B cell (primary cell): ENCODE measurements around the gene MEIOB. TPM values are rescaled to one million over a fixed set of nuclear protein-coding genes. Genes with fewer than 3 reads are reported as not detected.

Experiments
- ATAC-seq: fragments of 200-7000 bp; cut with Tn5 transposase; one replicate; pipeline ENCODE4 v1.10.0; 2021; ENCODE audit warnings: low read depth, mild to moderate bottlenecking, moderate number of reproducible peaks, moderate library complexity
- CTCF ChIA-PET: fragments of 350-600 bp; sonication (Branson Sonifier 250); formaldehyde crosslinking; loops from one replicate; lab custom pipeline; 2021; ENCODE audit warnings: antibody characterized with exemption, inconsistent platforms; lab: Charles Lee
- POLR2A ChIA-PET: fragments of 350-600 bp; sonication (Branson Sonifier 250); formaldehyde crosslinking; loops from one replicate; lab custom pipeline; 2021; ENCODE audit warnings: antibody characterized with exemption; lab: Charles Lee
- DNase-seq: peaks from one replicate; pipeline ENCODE4 v3.0.0; 2013
- H2AFZ ChIP-seq: 2 replicates; pipeline ENCODE4 v1.6.1; 2012; ENCODE audit warnings: mild to moderate bottlenecking, low read depth, low read length; ENCODE audit not compliant: insufficient read depth, poor library complexity, severe bottlenecking
- H3K27ac ChIP-seq, 2 donors: 1 replicate in 1 of 2; 2 replicates in 1 of 2; pipeline ENCODE4 v1.5.1; 2012 to 2013; ENCODE audit warnings: low read length in 2 of 2, mild to moderate bottlenecking in 2 of 2, moderate library complexity in 1 of 2
- H3K27me3 ChIP-seq, 4 experiments: fragments of 200-600 bp in 1 of 4; sonication (generic) in 1 of 4; replicated peaks in 1 of 4; 1 replicate in 2 of 4; 2 replicates in 2 of 4; pipeline versions ENCODE4 v1.6.1 to v1.7.0; 2013 to 2016; ENCODE audit warnings: low read length in 3 of 4, mild to moderate bottlenecking in 2 of 4, mixed read lengths in 1 of 4, moderate library complexity in 1 of 4; ENCODE audit not compliant: insufficient read depth in 4 of 4, control insufficient read depth in 3 of 4; ENCODE audit errors: control extremely low read depth in 1 of 4
- H3K36me3 ChIP-seq, 2 experiments: replicated peaks in 1 of 2; 1 replicate in 1 of 2; 2 replicates in 1 of 2; pipeline versions ENCODE4 v1.6.1 to v1.7.1; 2013; ENCODE audit warnings: low read length in 1 of 2; ENCODE audit not compliant: insufficient read depth in 2 of 2, control insufficient read depth in 1 of 2; ENCODE audit errors: control extremely low read depth in 1 of 2, extremely low read depth in 1 of 2
- H3K4me1 ChIP-seq, 2 donors: fragments of 200-600 bp in 1 of 2; sonication (generic) in 1 of 2; 1 replicate in 1 of 2; 2 replicates in 1 of 2; pipeline versions ENCODE4 v1.5.1 to v1.6.1; 2013 to 2017; ENCODE audit warnings: low read length in 2 of 2; ENCODE audit not compliant: control insufficient read depth in 2 of 2, insufficient read depth in 2 of 2
- H3K4me2 ChIP-seq: replicated peaks from 2 replicates; pipeline ENCODE3; 2012; ENCODE audit warnings: mild to moderate bottlenecking, low read depth, low read length; ENCODE audit not compliant: poor library complexity, severe bottlenecking
- H3K4me3 ChIP-seq, 5 experiments: fragments of 200-600 bp in 1 of 5; sonication (generic) in 1 of 5; 1 replicate in 3 of 5; 2 replicates in 2 of 5; pipeline versions ENCODE4 v1.5.1 to v1.7.0; 2011 to 2016; ENCODE audit warnings: low read length in 4 of 5, mild to moderate bottlenecking in 4 of 5, low read depth in 2 of 5, control low read depth in 1 of 5, moderate library complexity in 1 of 5; ENCODE audit not compliant: insufficient read depth in 1 of 5; ENCODE audit errors: control extremely low read depth in 1 of 5, extremely low read depth in 1 of 5
- H3K79me2 ChIP-seq: fragments of 200-600 bp; sonication (generic); one replicate; pipeline ENCODE4 v1.6.0; 2016; ENCODE audit warnings: low read length; ENCODE audit not compliant: control insufficient read depth, insufficient read depth
- H3K9ac ChIP-seq: fragments of 200-600 bp; sonication (generic); 2 replicates; pipeline ENCODE4 v1.6.1; 2017; ENCODE audit warnings: mild to moderate bottlenecking, low read length, moderate library complexity
- H3K9me3 ChIP-seq, 3 donors: one replicate each; pipeline versions ENCODE4 v1.6.1 to v1.7.1; 2013; ENCODE audit warnings: low read length in 2 of 3; ENCODE audit not compliant: control insufficient read depth in 2 of 3, insufficient read depth in 1 of 3; ENCODE audit errors: control extremely low read depth in 1 of 3
- H4K20me1 ChIP-seq: 2 replicates; pipeline ENCODE4 v1.6.0; 2012; ENCODE audit warnings: mild to moderate bottlenecking, low read length; ENCODE audit not compliant: insufficient read depth, control insufficient read depth, poor library complexity, severe bottlenecking
- H3K27ac Mint-ChIP-seq: one replicate; pipeline ENCODE4 v1.8.0; 2021; ENCODE audit warnings: mixed read lengths
- H3K27me3 Mint-ChIP-seq: one replicate; pipeline ENCODE4 v1.8.0; 2021; ENCODE audit warnings: mixed read lengths
- H3K4me1 Mint-ChIP-seq: one replicate; pipeline ENCODE4 v1.8.0; 2021; ENCODE audit warnings: mixed read lengths
- H3K4me3 Mint-ChIP-seq: one replicate; pipeline ENCODE4 v1.8.0; 2021; ENCODE audit warnings: mixed read lengths
- H3K9me3 Mint-ChIP-seq: one replicate; pipeline ENCODE4 v1.8.0; 2022; ENCODE audit warnings: mixed read lengths; ENCODE audit not compliant: insufficient read depth
- EZH2 ChIP-seq: IDR thresholded peaks from 2 replicates; pipeline ENCODE4 v1.6.1; 2012; ENCODE audit warnings: borderline replicate concordance, low read depth, mild to moderate bottlenecking, moderate library complexity, low read length; ENCODE audit not compliant: insufficient read depth, poor library complexity, severe bottlenecking
- WGBS: methylation state at CpG from one replicate; pipeline ENCODE4 v1.1.5; 2013; ENCODE audit warnings: missing lambda C conversion rate; ENCODE audit not compliant: insufficient coverage; 5-methylcytosine and 5-hydroxymethylcytosine counted together
- intact Hi-C: fragments of 100-400 bp; cut with micrococcal nuclease; formaldehyde crosslinking; loops from one replicate; pipeline ENCODE4 v1.10.0; 2022
- polyA plus RNA-seq: library from polyadenylated mRNA; depleted of rRNA; stranded (reverse); fragments of >200 nt; gene quantifications from 2 replicates; pipeline ENCODE4 v1.2.3, GENCODE V29; 2012
- total RNA-seq, 2 donors: library from RNA; stranded (reverse); fragments of 120-200 nt in 1 of 2; gene quantifications; 1 replicate in 1 of 2; 2 replicates in 1 of 2; pipeline versions ENCODE4 v1.2.3 to v1.2.4, GENCODE V29; 2013 to 2022
- TF ChIP-seq, protein P1 (sequence below): fragments of 200-600 bp; IDR thresholded peaks from one replicate; pipeline ENCODE4 v1.8.0; 2022; ENCODE audit warnings: antibody characterized with exemption, mild to moderate bottlenecking

MEIOB gene
- total and polyA plus RNA-seq, 2 donors (not counting 1 experiment from before 2014, with no cell fraction given) = not detected

DNA sequence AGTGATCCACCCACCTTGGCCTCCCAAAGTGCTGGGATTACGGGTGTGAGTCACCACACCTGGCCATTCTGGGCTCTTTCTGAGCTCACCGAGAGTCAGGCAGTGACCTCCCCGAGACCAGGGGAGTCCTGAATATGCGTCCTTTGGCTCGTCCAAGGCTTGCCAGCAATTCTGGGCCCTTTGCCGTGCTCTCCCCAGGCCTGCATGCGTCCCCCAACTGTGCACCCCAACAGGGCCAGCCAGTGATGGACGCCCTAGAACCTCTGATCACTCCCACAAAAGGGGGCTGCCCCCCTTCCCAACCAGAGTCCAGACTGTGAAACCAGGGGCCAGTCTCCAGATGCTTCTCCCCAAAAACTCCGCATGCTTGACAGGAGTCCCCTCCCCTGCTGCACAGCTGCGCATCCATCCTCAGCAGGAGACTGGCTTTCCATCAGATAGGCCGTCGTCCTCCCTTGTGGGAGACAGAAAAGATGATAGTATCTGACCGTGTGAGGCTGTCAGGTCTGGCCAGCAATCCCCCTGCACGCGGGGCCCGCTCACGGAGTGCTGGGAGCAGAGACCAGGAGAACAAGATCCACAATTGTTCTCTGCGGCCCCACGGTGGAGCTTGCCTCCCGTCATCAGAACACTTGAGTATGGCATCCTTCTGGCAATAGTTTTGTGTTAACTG is 30.7 kb upstream of the MEIOB start:
- Mint-ChIP-seq H3K4me3 (no peak overlapping the region), H3K9me3 (no peaks in the 10 kb centered on the region), H3K27ac (no peak overlapping the region), H3K4me1 (no peaks in the 10 kb centered on the region), H3K27me3 (peaks cover 11% of the 10 kb centered on the region)
- Histone ChIP-seq H3K9ac (no peak overlapping the region), H4K20me1 (no peaks in the 10 kb centered on the region), H3K9me3 (no peaks in the 10 kb centered on the region), H3K27ac (no peak overlapping the region), H3K4me1 (no peaks in the 10 kb centered on the region), H3K27me3 (peaks cover 0 to 5% (median 0%) of the 10 kb centered on the region in 4 experiments), H3K36me3 (no peaks in the 10 kb centered on the region), H3K4me2 (no peak overlapping the region), H3K79me2 (no peaks in the 10 kb centered on the region), H3K4me3 (no peak overlapping the region), H2AFZ (no peak overlapping the region)
- ChIA-PET CTCF (no interaction called here), POLR2A (no interaction called here)
- intact Hi-C loops = no loop called here
- ATAC-seq = no peak
- TF ChIP-seq EZH2 = no peak
- TF ChIP-seq, protein P1, sequence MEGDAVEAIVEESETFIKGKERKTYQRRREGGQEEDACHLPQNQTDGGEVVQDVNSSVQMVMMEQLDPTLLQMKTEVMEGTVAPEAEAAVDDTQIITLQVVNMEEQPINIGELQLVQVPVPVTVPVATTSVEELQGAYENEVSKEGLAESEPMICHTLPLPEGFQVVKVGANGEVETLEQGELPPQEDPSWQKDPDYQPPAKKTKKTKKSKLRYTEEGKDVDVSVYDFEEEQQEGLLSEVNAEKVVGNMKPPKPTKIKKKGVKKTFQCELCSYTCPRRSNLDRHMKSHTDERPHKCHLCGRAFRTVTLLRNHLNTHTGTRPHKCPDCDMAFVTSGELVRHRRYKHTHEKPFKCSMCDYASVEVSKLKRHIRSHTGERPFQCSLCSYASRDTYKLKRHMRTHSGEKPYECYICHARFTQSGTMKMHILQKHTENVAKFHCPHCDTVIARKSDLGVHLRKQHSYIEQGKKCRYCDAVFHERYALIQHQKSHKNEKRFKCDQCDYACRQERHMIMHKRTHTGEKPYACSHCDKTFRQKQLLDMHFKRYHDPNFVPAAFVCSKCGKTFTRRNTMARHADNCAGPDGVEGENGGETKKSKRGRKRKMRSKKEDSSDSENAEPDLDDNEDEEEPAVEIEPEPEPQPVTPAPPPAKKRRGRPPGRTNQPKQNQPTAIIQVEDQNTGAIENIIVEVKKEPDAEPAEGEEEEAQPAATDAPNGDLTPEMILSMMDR = no peak
- no peak for DNase-seq
- 82% methylated on average over 17 of the region's 20 CpGs for WGBS

DNA sequence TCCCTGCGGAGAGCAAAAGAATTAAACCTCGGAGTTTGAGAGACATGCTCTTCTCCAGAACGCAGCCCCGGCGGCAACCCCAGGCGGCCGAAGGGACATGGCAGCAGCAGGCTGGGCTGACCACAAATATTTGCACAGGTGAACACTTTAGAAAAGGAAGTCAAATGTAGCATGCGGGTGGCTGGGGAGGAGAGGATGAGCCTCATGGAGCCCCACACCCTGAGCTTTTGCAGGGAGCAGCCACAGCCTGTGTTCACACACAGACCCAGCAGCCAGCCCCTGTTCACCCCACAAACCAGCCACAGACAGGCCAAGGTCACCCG is 28.4 kb upstream of the MEIOB start:
- CTCF ChIA-PET = no interaction called here
- WGBS = 47% methylated on average over 8 of the region's 9 CpGs
- peaks cover 11% of the 10 kb centered on the region for H3K27me3 Mint-ChIP-seq

More for the DNA sequence above, 28.4 kb upstream of the MEIOB start:
- no peak for TF ChIP-seq EZH2
- TF ChIP-seq, protein P1 = no peak
- no peaks in the 10 kb centered on the region for H3K36me3 ChIP-seq
- H3K27me3 ChIP-seq = peaks cover 0 to 3% (median 1%) of the 10 kb centered on the region in 4 experiments
- H3K9me3 ChIP-seq = no peaks in the 10 kb centered on the region
- no peak for ATAC-seq
- no peak overlapping the region for H3K4me3 ChIP-seq
- no peak for DNase-seq
- POLR2A ChIA-PET = no interaction called here
- no peaks in the 10 kb centered on the region for H3K79me2 ChIP-seq
- H3K27ac ChIP-seq = no peak overlapping the region
- H4K20me1 ChIP-seq = no peaks in the 10 kb centered on the region
- no peaks in the 10 kb centered on the region for H3K4me1 Mint-ChIP-seq
- no peak overlapping the region for H3K27ac Mint-ChIP-seq
- H3K9ac ChIP-seq = no peak overlapping the region
- H3K9me3 Mint-ChIP-seq = no peaks in the 10 kb centered on the region
- intact Hi-C loops = no loop called here
- H3K4me2 ChIP-seq = no peak overlapping the region
- no peaks in the 10 kb centered on the region for H3K4me1 ChIP-seq
- no peak overlapping the region for H3K4me3 Mint-ChIP-seq
- no peak overlapping the region for H2AFZ ChIP-seq
